Uterus (tissue), 2 donors: Measurements from ENCODE around the gene HDGFL3.

Source experiments
- POLR2A ChIP-seq, 2 donors: fragments of 450-650 bp; IDR thresholded peaks; one replicate each; pipeline ENCODE4 v1.6.1; 2016; ENCODE audit warnings: antibody characterized with exemption in 2 of 2, mild to moderate bottlenecking in 1 of 2, moderate library complexity in 1 of 2
- TF ChIP-seq, protein P1 (sequence below), 4 experiments: fragments of 200-600 bp in 2 of 4; fragments of 450-650 bp in 2 of 4; sonication (generic) in 2 of 4; IDR thresholded peaks; one replicate each; pipeline ENCODE4 v1.5.1; 2016 to 2019; ENCODE audit warnings: antibody characterized with exemption in 4 of 4, mild to moderate bottlenecking in 2 of 4, moderate library complexity in 1 of 4

DNA sequence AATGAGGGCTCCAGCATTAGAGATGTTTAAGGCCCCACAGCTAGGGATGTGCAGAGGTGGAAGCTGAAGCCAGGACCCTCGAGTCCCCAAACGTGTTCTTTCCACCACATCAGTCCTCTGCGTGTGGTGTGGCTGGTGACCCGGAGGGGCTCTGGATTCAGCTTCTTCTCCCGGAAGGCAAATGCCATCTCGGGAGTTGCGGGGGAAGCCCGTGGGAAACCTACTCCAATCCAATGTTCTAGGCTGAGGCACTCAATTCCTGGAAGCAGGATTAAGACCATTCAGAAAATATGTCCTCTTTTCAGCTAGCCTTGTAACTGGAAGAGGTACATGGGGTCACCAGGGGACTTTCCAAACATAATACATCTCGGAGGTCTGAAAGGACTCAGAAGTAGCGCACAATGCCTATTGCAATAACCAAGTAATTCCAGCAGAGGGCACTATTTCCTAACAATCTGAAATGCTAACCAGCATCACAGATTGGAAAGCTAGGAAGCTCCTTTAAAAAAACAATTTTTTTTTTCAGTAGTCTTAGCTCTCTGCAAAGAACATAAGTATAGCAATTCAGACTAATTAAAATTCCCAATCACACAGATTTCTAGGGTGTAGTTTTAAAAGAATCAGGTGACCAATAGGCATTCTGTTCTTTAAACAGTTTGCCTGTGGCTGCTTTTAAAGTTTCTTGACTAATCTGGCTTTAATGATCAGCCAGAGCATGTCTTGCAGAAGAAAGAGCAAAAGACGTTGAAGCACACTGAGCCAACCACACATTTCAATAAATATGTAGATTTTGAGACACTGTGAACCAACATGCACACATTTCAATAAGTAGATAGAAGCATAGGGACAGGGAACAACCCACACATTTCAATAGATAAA is 40.8 kb upstream of the HDGFL3 start:
- TF ChIP-seq POLR2A (IDR thresholded peaks at IDR 0.05), result no peak
- TF ChIP-seq, protein P1, sequence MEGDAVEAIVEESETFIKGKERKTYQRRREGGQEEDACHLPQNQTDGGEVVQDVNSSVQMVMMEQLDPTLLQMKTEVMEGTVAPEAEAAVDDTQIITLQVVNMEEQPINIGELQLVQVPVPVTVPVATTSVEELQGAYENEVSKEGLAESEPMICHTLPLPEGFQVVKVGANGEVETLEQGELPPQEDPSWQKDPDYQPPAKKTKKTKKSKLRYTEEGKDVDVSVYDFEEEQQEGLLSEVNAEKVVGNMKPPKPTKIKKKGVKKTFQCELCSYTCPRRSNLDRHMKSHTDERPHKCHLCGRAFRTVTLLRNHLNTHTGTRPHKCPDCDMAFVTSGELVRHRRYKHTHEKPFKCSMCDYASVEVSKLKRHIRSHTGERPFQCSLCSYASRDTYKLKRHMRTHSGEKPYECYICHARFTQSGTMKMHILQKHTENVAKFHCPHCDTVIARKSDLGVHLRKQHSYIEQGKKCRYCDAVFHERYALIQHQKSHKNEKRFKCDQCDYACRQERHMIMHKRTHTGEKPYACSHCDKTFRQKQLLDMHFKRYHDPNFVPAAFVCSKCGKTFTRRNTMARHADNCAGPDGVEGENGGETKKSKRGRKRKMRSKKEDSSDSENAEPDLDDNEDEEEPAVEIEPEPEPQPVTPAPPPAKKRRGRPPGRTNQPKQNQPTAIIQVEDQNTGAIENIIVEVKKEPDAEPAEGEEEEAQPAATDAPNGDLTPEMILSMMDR (IDR thresholded peaks at IDR 0.05), result peak; percentile 77 to 88 (median 84)
